Activated CD8-positive, alpha-beta T cell treated with anti-CD3 and anti-CD28 coated beads, Interleukin-2, amount 10 ng/mL, durations not matched to agents 7 days and 5 days (primary cell): ENCODE data around the gene ITGA11. TPM values are rescaled to one million over a fixed set of nuclear protein-coding genes. Genes with fewer than 3 reads are reported as not detected.

ENCODE experiments used
- ATAC-seq: fragments of 150-1000 bp; cut with Tn5 transposase; one replicate; pipeline ENCODE4 v1.10.0; 2021; ENCODE audit warnings: moderate library complexity
- CTCF ChIA-PET: fragments of 350-600 bp; sonication (Branson Sonifier 250); formaldehyde crosslinking; loops from one replicate; lab custom pipeline; 2021; ENCODE audit warnings: antibody characterized with exemption; lab: Charles Lee
- POLR2A ChIA-PET: fragments of 350-600 bp; sonication (Branson Sonifier 250); formaldehyde crosslinking; loops from one replicate; lab custom pipeline; 2021; ENCODE audit warnings: antibody characterized with exemption; lab: Charles Lee
- DNase-seq: peaks from one replicate; pipeline ENCODE4 v3.0.0-alpha.2; 2020
- H3K27ac Mint-ChIP-seq: one replicate; pipeline ENCODE4 v1.8.0; 2021; ENCODE audit warnings: mild to moderate bottlenecking, mixed read lengths
- H3K27me3 Mint-ChIP-seq: one replicate; pipeline ENCODE4 v1.8.0; 2021; ENCODE audit warnings: low read depth, mixed read lengths
- H3K36me3 Mint-ChIP-seq: one replicate; pipeline ENCODE4 v1.8.0; 2021; ENCODE audit warnings: low read depth, mixed read lengths
- H3K4me1 Mint-ChIP-seq: one replicate; pipeline ENCODE4 v1.8.0; 2021; ENCODE audit warnings: low read depth, mixed read lengths
- H3K4me3 Mint-ChIP-seq: one replicate; pipeline ENCODE4 v1.8.0; 2021; ENCODE audit warnings: mild to moderate bottlenecking, mixed read lengths
- H3K9me3 Mint-ChIP-seq: one replicate; pipeline ENCODE4 v1.8.0; 2022; ENCODE audit warnings: mixed read lengths; ENCODE audit not compliant: insufficient read depth
- total RNA-seq, 2 experiments: library from RNA; stranded (reverse); gene quantifications; one replicate each; pipeline ENCODE4 v1.2.3, GENCODE V29; 2021

The ITGA11 gene
- total RNA-seq, 2 experiments from 2014 or later, result 0.18 to 0.39 TPM

- peaks cover 2% of the 10 kb centered on the region for H3K27me3 Mint-ChIP-seq
- H3K27ac Mint-ChIP-seq, result no peak overlapping the region
- H3K36me3 Mint-ChIP-seq, result peaks cover 16% of the 10 kb centered on the region
- ATAC-seq (no peak), DNase-seq (no peak)
- no peak overlapping the region for H3K4me3 Mint-ChIP-seq
- ChIA-PET CTCF (interaction anchor here (4.6 to 6.2 kb wide), 2 partner anchors 18 to 22 kb away, joined by 23 to 37 read pairs; no protein-coding TSS in a partner anchor), POLR2A (no interaction called here)
- H3K4me1 Mint-ChIP-seq, result peaks cover 21% of the 10 kb centered on the region
- H3K9me3 Mint-ChIP-seq, result no peaks in the 10 kb centered on the region
Observed at GRCh38 chr15:68275165-68275746, 156.7 kb downstream of the ITGA11 start.

GRCh38 chr15:68274201-68274848 is 157.6 kb downstream of the ITGA11 start:
- ChIA-PET POLR2A (no interaction called here), CTCF (interaction anchor here (2.1 kb wide), 1 partner anchor 32 kb away, joined by 6 read pairs; no protein-coding TSS in a partner anchor)
- peaks cover 2% of the 10 kb centered on the region for H3K27me3 Mint-ChIP-seq
- ATAC-seq (no peak), DNase-seq (no peak)
- no peak overlapping the region for H3K4me3 Mint-ChIP-seq
- peaks cover 10% of the 10 kb centered on the region for H3K36me3 Mint-ChIP-seq
- H3K27ac Mint-ChIP-seq, result no peak overlapping the region
- H3K9me3 Mint-ChIP-seq, result no peaks in the 10 kb centered on the region
- peaks cover 12% of the 10 kb centered on the region for H3K4me1 Mint-ChIP-seq

GRCh38 chr15:68272721-68273271 is 159.2 kb downstream of the ITGA11 start:
- ATAC-seq (no peak), DNase-seq (no peak)
- Mint-ChIP-seq H3K4me1 (peaks cover 9% of the 10 kb centered on the region), H3K9me3 (no peaks in the 10 kb centered on the region), H3K4me3 (no peak overlapping the region), H3K27ac (no peak overlapping the region), H3K36me3 (no peaks in the 10 kb centered on the region), H3K27me3 (peaks cover 2% of the 10 kb centered on the region)
- POLR2A ChIA-PET, result no interaction called here
- CTCF ChIA-PET, result interaction anchor here (2.1 kb wide), 1 partner anchor 34 kb away, joined by 6 read pairs; no protein-coding TSS in a partner anchor

- no peak for DNase-seq
- no peak for ATAC-seq
- H3K4me3 Mint-ChIP-seq, result no peak overlapping the region
- ChIA-PET POLR2A (no interaction called here), CTCF (interaction anchor here (2.1 kb wide), 1 partner anchor 35 kb away, joined by 6 read pairs; no protein-coding TSS in a partner anchor)
- H3K27ac Mint-ChIP-seq, result no peak overlapping the region
- H3K4me1 Mint-ChIP-seq, result peaks cover 6% of the 10 kb centered on the region
- H3K9me3 Mint-ChIP-seq, result no peaks in the 10 kb centered on the region
- H3K27me3 Mint-ChIP-seq, result peaks cover 2% of the 10 kb centered on the region
- H3K36me3 Mint-ChIP-seq, result no peaks in the 10 kb centered on the region
Observed at GRCh38 chr15:68271854-68272471, 160.0 kb downstream of the ITGA11 start.

GRCh38 chr15:68268405-68268804 is 163.6 kb downstream of the ITGA11 start:
- ATAC-seq (no peak), DNase-seq (no peak)
- POLR2A ChIA-PET, result interaction anchor here (1.3 kb wide), 1 partner anchor 9 kb away, joined by 6 read pairs; the partner anchor contains the start of gene FEM1B
- Mint-ChIP-seq H3K9me3 (no peaks in the 10 kb centered on the region), H3K27me3 (peaks cover 18% of the 10 kb centered on the region), H3K36me3 (no peaks in the 10 kb centered on the region), H3K27ac (no peak overlapping the region), H3K4me3 (no peak overlapping the region), H3K4me1 (no peaks in the 10 kb centered on the region)
- CTCF ChIA-PET, result interaction anchor here (1.0 kb wide), 1 partner anchor 15 kb away, joined by 5 read pairs; no protein-coding TSS in a partner anchor

- Mint-ChIP-seq H3K36me3 (no peaks in the 10 kb centered on the region), H3K4me3 (no peak overlapping the region), H3K27ac (no peak overlapping the region), H3K9me3 (no peaks in the 10 kb centered on the region), H3K27me3 (peaks cover 29% of the 10 kb centered on the region), H3K4me1 (no peaks in the 10 kb centered on the region)
- CTCF ChIA-PET, result interaction anchor here (1.8 kb wide), 1 partner anchor 13 kb away, joined by 5 read pairs; no protein-coding TSS in a partner anchor
- POLR2A ChIA-PET, result no interaction called here
- no peak for ATAC-seq
- DNase-seq, result no peak
Observed at GRCh38 chr15:68265674-68266073, 166.3 kb downstream of the ITGA11 start.

- Mint-ChIP-seq H3K36me3 (no peaks in the 10 kb centered on the region), H3K4me3 (no peak overlapping the region), H3K9me3 (no peaks in the 10 kb centered on the region), H3K27ac (no peak overlapping the region), H3K27me3 (peaks cover 29% of the 10 kb centered on the region), H3K4me1 (no peaks in the 10 kb centered on the region)
- ChIA-PET POLR2A (no interaction called here), CTCF (interaction anchor here (1.8 kb wide), 1 partner anchor 12 kb away, joined by 5 read pairs; no protein-coding TSS in a partner anchor)
- ATAC-seq (no peak), DNase-seq (no peak)
Observed at GRCh38 chr15:68265081-68265480, 166.9 kb downstream of the ITGA11 start.

- Mint-ChIP-seq H3K27me3 (peaks cover 29% of the 10 kb centered on the region), H3K9me3 (no peaks in the 10 kb centered on the region), H3K4me1 (peaks cover 3% of the 10 kb centered on the region), H3K4me3 (no peak overlapping the region), H3K27ac (no peak overlapping the region), H3K36me3 (no peaks in the 10 kb centered on the region)
- DNase-seq (no peak), ATAC-seq (no peak)
- CTCF ChIA-PET, result interaction anchor here (0.8 to 1.8 kb wide), 3 partner anchors 11 to 89 kb away, joined by 3 to 5 read pairs (median 5); no protein-coding TSS in a partner anchor
- POLR2A ChIA-PET, result no interaction called here
Observed at GRCh38 chr15:68264282-68264681, 167.7 kb downstream of the ITGA11 start.

GRCh38 chr15:68262514-68263356 is 169.2 kb downstream of the ITGA11 start:
- H3K4me1 Mint-ChIP-seq, result peaks cover 5% of the 10 kb centered on the region
- ChIA-PET CTCF (interaction anchor here (0.6 to 1.4 kb wide), 4 partner anchors 25 to 44 kb away, joined by 3 to 6 read pairs (median 4); no protein-coding TSS in a partner anchor), POLR2A (no interaction called here)
- H3K27ac Mint-ChIP-seq, result no peak overlapping the region
- peaks cover 29% of the 10 kb centered on the region for H3K27me3 Mint-ChIP-seq
- H3K4me3 Mint-ChIP-seq, result no peak overlapping the region
- no peaks in the 10 kb centered on the region for H3K9me3 Mint-ChIP-seq
- no peaks in the 10 kb centered on the region for H3K36me3 Mint-ChIP-seq
- ATAC-seq (no peak), DNase-seq (no peak)

- Mint-ChIP-seq H3K9me3 (no peaks in the 10 kb centered on the region), H3K36me3 (no peaks in the 10 kb centered on the region), H3K4me3 (no peak overlapping the region), H3K4me1 (peaks cover 7% of the 10 kb centered on the region), H3K27me3 (peaks cover 29% of the 10 kb centered on the region), H3K27ac (no peak overlapping the region)
- ATAC-seq (no peak), DNase-seq (no peak)
- CTCF ChIA-PET, result interaction anchor here (0.6 to 1.3 kb wide), 3 partner anchors 25 to 45 kb away, joined by 3 to 6 read pairs (median 3); no protein-coding TSS in a partner anchor
- POLR2A ChIA-PET, result no interaction called here
Observed at GRCh38 chr15:68261980-68262379, 170.0 kb downstream of the ITGA11 start.

- no peak overlapping the region for H3K27ac Mint-ChIP-seq
- ChIA-PET POLR2A (no interaction called here), CTCF (interaction anchor here (1.0 to 1.3 kb wide), 2 partner anchors 24 to 45 kb away, joined by 3 to 6 read pairs; no protein-coding TSS in a partner anchor)
- no peaks in the 10 kb centered on the region for H3K9me3 Mint-ChIP-seq
- no peak for ATAC-seq
- no peaks in the 10 kb centered on the region for H3K36me3 Mint-ChIP-seq
- no peak for DNase-seq
- peaks cover 12% of the 10 kb centered on the region for H3K4me1 Mint-ChIP-seq
- no peak overlapping the region for H3K4me3 Mint-ChIP-seq
- peaks cover 28% of the 10 kb centered on the region for H3K27me3 Mint-ChIP-seq
Observed at GRCh38 chr15:68261241-68261640, 170.7 kb downstream of the ITGA11 start.
